H1 (cell line): ENCODE results near the gene CCDC88A. TPM values are rescaled to one million over a fixed set of nuclear protein-coding genes. Genes with fewer than 3 reads are reported as not detected.

Experiments used
- CTCF ChIA-PET: fragments of 300-600 bp; sonication (Branson Sonifier 250); formaldehyde crosslinking; loops from one replicate; lab custom pipeline; 2021; ENCODE audit not compliant: partially characterized antibody; lab: Charles Lee
- POLR2A ChIA-PET: fragments of 300-600 bp; sonication (Branson Sonifier 250); formaldehyde crosslinking; loops from one replicate; lab custom pipeline; 2021; ENCODE audit warnings: inconsistent platforms; ENCODE audit not compliant: partially characterized antibody; lab: Charles Lee
- DNase-seq, 2 experiments: peaks; one replicate each; pipeline versions ENCODE4 v3.0.0 to v3.0.0-alpha.2; 2010 to 2022; ENCODE audit warnings: low spot score in 2 of 2, low read depth in 1 of 2, mixed read lengths in 1 of 2
- FAIRE-seq: peaks from 2 replicates; lab custom pipeline; 2011; peaks lifted over from hg19 to GRCh38; lab: Jason Lieb, UNC
- H2AFZ ChIP-seq: 2 replicates; pipeline ENCODE4 v1.8.1; 2012; ENCODE audit warnings: low read length, inconsistent platforms
- H2AK5ac ChIP-seq: 2 replicates; pipeline ENCODE4 v1.6.1; 2013; ENCODE audit warnings: low read depth, low read length
- H2BK120ac ChIP-seq: replicated peaks from 2 replicates; pipeline ENCODE3; 2013; ENCODE audit warnings: low read depth, low read length, inconsistent platforms
- H2BK12ac ChIP-seq: 2 replicates; pipeline ENCODE4 v1.6.1; 2013; ENCODE audit warnings: low read depth, low read length
- H2BK15ac ChIP-seq: 2 replicates; pipeline ENCODE4 v1.6.1; 2013; ENCODE audit warnings: low read length
- H2BK20ac ChIP-seq: 2 replicates; pipeline ENCODE4 v1.6.1; 2013; ENCODE audit warnings: low read length
- H2BK5ac ChIP-seq: 2 replicates; pipeline ENCODE4 v1.6.1; 2013; ENCODE audit warnings: low read depth, low read length
- H3K14ac ChIP-seq: 2 replicates; pipeline ENCODE4 v1.6.1; 2013; ENCODE audit warnings: inconsistent platforms; ENCODE audit not compliant: insufficient read length
- H3K18ac ChIP-seq: 2 replicates; pipeline ENCODE4 v1.6.1; 2013; ENCODE audit warnings: low read length; ENCODE audit errors: extremely low read depth
- H3K23ac ChIP-seq: 2 replicates; pipeline ENCODE4 v1.6.1; 2013; ENCODE audit warnings: inconsistent platforms; ENCODE audit not compliant: insufficient read length
- H3K23me2 ChIP-seq: 2 replicates; pipeline ENCODE4 v1.6.1; 2013; ENCODE audit warnings: low read depth, low read length
- H3K27ac ChIP-seq: 2 replicates; pipeline ENCODE4 v1.6.1; 2011; ENCODE audit warnings: low read depth, low read length, inconsistent platforms
- H3K27me3 ChIP-seq, 4 experiments: replicated peaks in 1 of 4; 1 replicate in 1 of 4; 2 replicates in 3 of 4; pipeline versions ENCODE4 v1.6.1 to v1.8.1; 2011 to 2013; ENCODE audit warnings: low read length in 3 of 4, mild to moderate bottlenecking in 3 of 4, inconsistent platforms in 2 of 4, mixed read lengths in 2 of 4, moderate library complexity in 1 of 4; ENCODE audit not compliant: control insufficient read depth in 3 of 4, insufficient read depth in 3 of 4; ENCODE audit errors: extremely low read depth in 1 of 4
- H3K36me3 ChIP-seq, 4 experiments: 2 replicates each; pipeline versions ENCODE4 v1.6.1 to v1.8.1; 2011 to 2013; ENCODE audit warnings: mild to moderate bottlenecking in 4 of 4, low read length in 3 of 4, moderate library complexity in 2 of 4, control low read depth in 1 of 4, inconsistent platforms in 1 of 4; ENCODE audit not compliant: insufficient read depth in 4 of 4, control insufficient read depth in 2 of 4
- H3K4ac ChIP-seq: replicated peaks from 2 replicates; pipeline ENCODE3; 2013; ENCODE audit warnings: low read length, low read depth, mixed read lengths, inconsistent platforms; ENCODE audit not compliant: insufficient read length
- H3K4me1 ChIP-seq, 4 experiments: replicated peaks in 1 of 4; 1 replicate in 1 of 4; 2 replicates in 3 of 4; pipeline versions ENCODE4 v1.6.1 to v1.8.1; 2011 to 2013; ENCODE audit warnings: low read length in 3 of 4, inconsistent platforms in 2 of 4, mixed read lengths in 1 of 4; ENCODE audit not compliant: insufficient read depth in 4 of 4, control insufficient read depth in 3 of 4
- H3K4me2 ChIP-seq, 2 experiments: 2 replicates each; pipeline versions ENCODE4 v1.6.1 to v1.8.1; 2011 to 2013; ENCODE audit warnings: low read depth in 2 of 2, low read length in 2 of 2, control low read depth in 1 of 2, inconsistent platforms in 1 of 2, mild to moderate bottlenecking in 1 of 2; ENCODE audit not compliant: insufficient read depth in 1 of 2
- H3K4me3 ChIP-seq, 4 experiments: fragments of 200-600, 300-600 bp in 1 of 4; sonication (generic), shearing (Covaris generic), sonication (Bioruptor Twin) in 1 of 4; 2 replicates each; pipeline versions ENCODE4 v1.5.1 to v1.8.1; 2011 to 2016; ENCODE audit warnings: low read length in 4 of 4, low read depth in 3 of 4, control low read depth in 2 of 4, inconsistent platforms in 2 of 4, mild to moderate bottlenecking in 2 of 4, mixed read lengths in 1 of 4, moderate library complexity in 1 of 4; ENCODE audit not compliant: insufficient read depth in 2 of 4; ENCODE audit errors: extremely low read depth in 1 of 4
- H3K56ac ChIP-seq: replicated peaks from 2 replicates; pipeline ENCODE3; 2013; ENCODE audit warnings: low read depth, mild to moderate bottlenecking, mixed read lengths, low read length, inconsistent platforms; ENCODE audit not compliant: insufficient read length
- H3K79me1 ChIP-seq: 2 replicates; pipeline ENCODE4 v1.6.1; 2013; ENCODE audit warnings: low read depth, low read length, control low read depth
- H3K79me2 ChIP-seq, 2 experiments: 2 replicates each; pipeline versions ENCODE4 v1.6.1 to v1.8.1; 2012 to 2013; ENCODE audit warnings: low read length in 2 of 2, mild to moderate bottlenecking in 2 of 2, inconsistent platforms in 1 of 2; ENCODE audit not compliant: insufficient read depth in 2 of 2, control insufficient read depth in 1 of 2
- H3K9ac ChIP-seq, 4 experiments: replicated peaks in 1 of 4; 1 replicate in 1 of 4; 2 replicates in 3 of 4; pipeline versions ENCODE4 v1.6.1 to v1.8.1; 2011 to 2013; ENCODE audit warnings: low read depth in 3 of 4, low read length in 3 of 4, control low read depth in 2 of 4, mild to moderate bottlenecking in 2 of 4, moderate library complexity in 2 of 4, inconsistent platforms in 1 of 4; ENCODE audit errors: extremely low read depth in 1 of 4
- H3K9me3 ChIP-seq, 2 experiments: 2 replicates each; pipeline versions ENCODE4 v1.6.1 to v1.8.1; 2012 to 2013; ENCODE audit warnings: mild to moderate bottlenecking in 2 of 2, moderate library complexity in 2 of 2, control low read depth in 1 of 2, inconsistent platforms in 1 of 2, low read depth in 1 of 2, low read length in 1 of 2, mixed read lengths in 1 of 2; ENCODE audit not compliant: insufficient read depth in 2 of 2
- H4K20me1 ChIP-seq, 2 experiments: replicated peaks in 1 of 2; 2 replicates each; pipeline versions ENCODE3 to v1.8.1; 2011 to 2013; ENCODE audit warnings: inconsistent platforms in 2 of 2, low read length in 2 of 2, mild to moderate bottlenecking in 1 of 2; ENCODE audit not compliant: insufficient read depth in 2 of 2, control insufficient read depth in 1 of 2
- H4K5ac ChIP-seq: 2 replicates; pipeline ENCODE4 v1.6.1; 2013; ENCODE audit warnings: low read length, low read depth, mixed read lengths, inconsistent platforms; ENCODE audit not compliant: insufficient read length
- H4K8ac ChIP-seq: 2 replicates; pipeline ENCODE4 v1.8.0; 2013; ENCODE audit warnings: mild to moderate bottlenecking, moderate library complexity, low read length, inconsistent platforms; ENCODE audit not compliant: insufficient read depth; ENCODE audit errors: extremely low read depth
- H4K91ac ChIP-seq: replicated peaks from 2 replicates; pipeline ENCODE3; 2013; ENCODE audit warnings: low read length, mixed read lengths, inconsistent platforms; ENCODE audit not compliant: insufficient read length
- ASH2L ChIP-seq: fragments of 200-600, 300-600 bp; sonication (generic); IDR thresholded peaks from one replicate; pipeline ENCODE4 v1.7.1; 2017; ENCODE audit warnings: low read length
- ATF3 ChIP-seq: IDR thresholded peaks from 2 replicates; pipeline ENCODE4 v1.6.1; 2011; ENCODE audit warnings: low read depth, mild to moderate bottlenecking, low read length; ENCODE audit not compliant: insufficient read depth
- BACH1 ChIP-seq: IDR thresholded peaks from 2 replicates; pipeline ENCODE4 v1.6.1; 2012; ENCODE audit warnings: low read length, improper control_type of control experiment
- EGR1 ChIP-seq: IDR thresholded peaks from 2 replicates; pipeline ENCODE4 v1.6.1; 2011; ENCODE audit warnings: low read depth, low read length, borderline replicate concordance
- GTF2F1 ChIP-seq: IDR thresholded peaks from 2 replicates; pipeline ENCODE4 v1.6.1; 2012; ENCODE audit warnings: low read depth, low read length, improper control_type of control experiment, borderline replicate concordance
- HDAC6 ChIP-seq: IDR thresholded peaks from one replicate; pipeline ENCODE4 v1.7.1; 2012; ENCODE audit warnings: low read depth, mild to moderate bottlenecking, inconsistent platforms, low read length, moderate library complexity
- MAX ChIP-seq: IDR thresholded peaks from 2 replicates; pipeline ENCODE4 v1.6.1; 2012; ENCODE audit warnings: inconsistent platforms
- POU5F1 ChIP-seq: IDR thresholded peaks from 2 replicates; pipeline ENCODE4 v1.6.1; 2011; ENCODE audit warnings: low read depth, mild to moderate bottlenecking, low read length, moderate library complexity
- TBP ChIP-seq: IDR thresholded peaks from 2 replicates; pipeline ENCODE4 v1.6.1; 2011; ENCODE audit warnings: low read depth, low read length, improper control_type of control experiment
- ZNF274 ChIP-seq: IDR thresholded peaks from 2 replicates; pipeline ENCODE4 v1.7.0; 2012; ENCODE audit warnings: low read length, borderline replicate concordance; ENCODE audit errors: extremely low read depth
- WGBS, 2 experiments: shearing (Covaris generic) in 1 of 2; methylation state at CpG; one replicate each; pipeline versions ENCODE4 v1.1.6 to v1.1.7; 2013 to 2015; ENCODE audit warnings: low lambda C conversion rate in 2 of 2, mixed read lengths in 2 of 2, inconsistent platforms in 1 of 2, low coverage in 1 of 2, missing lambda C conversion rate in 1 of 2; ENCODE audit not compliant: insufficient replicate concordance in 2 of 2, insufficient coverage in 1 of 2, insufficient read length in 1 of 2; ENCODE audit errors: extremely low coverage in 1 of 2, missing lambda C conversion rate in 1 of 2; 5-methylcytosine and 5-hydroxymethylcytosine counted together
- polyA plus RNA-seq, 7 experiments: library from polyadenylated mRNA; depleted of rRNA in 3 of 7; stranded (reverse) in 5 of 7; unstranded in 2 of 7; fragments of >200 nt in 5 of 7; fragments of 200-250 nt in 2 of 7; gene quantifications; 1 replicate in 5 of 7; 2 replicates in 1 of 7; 4 replicates in 1 of 7; pipeline versions ENCODE4 v1.2.1 to v1.2.3, GENCODE V29; 2011 to 2013; ENCODE audit warnings: missing spikeins in 2 of 7, mixed read lengths in 2 of 7
- total RNA-seq: library from RNA; stranded (reverse); fragmentation: NEBNext Ultra II Directional; extraction: Animal tissue kit (Norgen Biotek cat#: 25700); gene quantifications from 2 replicates; pipeline ENCODE4 v1.2.1, GENCODE V29; 2021

The CCDC88A gene
- total and polyA plus RNA-seq, 2 of the 8 experiments (the other 6 are each of a cell fraction or from before 2014, with no cell fraction given) = 27.0 to 98.0 TPM

GRCh38 chr2:55422876-55423665 lies 3.4 kb upstream of the CCDC88A start:
- Histone ChIP-seq H3K23me2 (peaks cover 10% of the 10 kb centered on the region), H2AFZ (no peak overlapping the region), H3K18ac (no peak overlapping the region), H2BK15ac (no peak overlapping the region), H3K9ac (no peak overlapping the region), H3K36me3 (no peaks in the 10 kb centered on the region), H4K5ac (no peak overlapping the region), H4K91ac (no peak overlapping the region), H3K23ac (no peak overlapping the region), H3K27ac (no peak overlapping the region), H3K4ac (no peak overlapping the region), H2BK120ac (no peak overlapping the region), H3K79me1 (0 out of 2 replicates have a peak, but pooled peaks cover 3% of the 10 kb centered on the region), H2BK5ac (no peak overlapping the region), H3K9me3 (no peaks in the 10 kb centered on the region), H3K79me2 (peaks cover 0 to 9% of the 10 kb centered on the region in 2 experiments; a peak in 3 of 4 replicates), H4K8ac (no peak overlapping the region), H3K56ac (no peak overlapping the region), H2BK12ac (no peak overlapping the region), H2BK20ac (no peak overlapping the region), H2AK5ac (no peak overlapping the region), H3K14ac (no peak overlapping the region), H3K4me2 (no peak overlapping the region), H3K4me1 (no peaks in the 10 kb centered on the region), H4K20me1 (no peaks in the 10 kb centered on the region), H3K27me3 (no peaks in the 10 kb centered on the region; a peak in 1 of 7 replicates), H3K4me3 (no peak overlapping the region)
- WGBS, 2 experiments = 83% methylated on average over 4 of the region's 4 CpGs; no CpG with 5 or more reads in 1 of the 2 experiments
- DNase-seq (no peak), FAIRE-seq (no peak)
- ChIA-PET POLR2A (no interaction called here), CTCF (no interaction called here)
- TF ChIP-seq MAX = no peak
- no peak for TF ChIP-seq ATF3
- no peak for TF ChIP-seq POU5F1
- no peak for TF ChIP-seq GTF2F1
- no peak for TF ChIP-seq HDAC6
- TF ChIP-seq TBP = no peak
- no peak for TF ChIP-seq ZNF274
- TF ChIP-seq BACH1 = no peak
- TF ChIP-seq ASH2L = no peak
- no peak for TF ChIP-seq EGR1
